IMR-90 (cell line): ENCODE results near the gene CYSTM1. TPM values are rescaled to one million over a fixed set of nuclear protein-coding genes. Genes with fewer than 3 reads are reported as not detected.

Source experiments
- ATAC-seq: fragments of 200-7000 bp; cut with Tn5 transposase; 2 replicates; pipeline ENCODE4 v1.9.1; 2020; ENCODE audit warnings: low read depth, mild to moderate bottlenecking, moderate library complexity
- BruUV-seq: library from RNA; stranded (reverse); fragments of 400-500 nt; replicated peaks from 2 replicates; lab custom pipeline; 2021; lab: Mats Ljungman, UMichigan
- CTCF ChIA-PET: fragments of 300-600 bp; formaldehyde crosslinking; extraction: SDS; loops from one replicate; lab custom pipeline; 2021; ENCODE audit warnings: antibody characterized with exemption; lab: Yijun Ruan, JAX
- POLR2A ChIA-PET: fragments of 300-600 bp; sonication (Branson Sonifier 250); formaldehyde crosslinking; loops from one replicate; lab custom pipeline; 2022; ENCODE audit warnings: antibody characterized with exemption; ENCODE audit not compliant: unreplicated experiment; lab: Charles Lee
- DNase-seq: peaks from one replicate; pipeline ENCODE4 v3.0.0; 2013
- H2AFZ ChIP-seq: replicated peaks from 2 replicates; pipeline ENCODE3; 2013; ENCODE audit warnings: low read length, mild to moderate bottlenecking; ENCODE audit not compliant: poor library complexity
- H2AK5ac ChIP-seq: 2 replicates; pipeline ENCODE4 v1.6.1; 2013; ENCODE audit warnings: low read depth, low read length, inconsistent platforms
- H2AK9ac ChIP-seq: replicated peaks from 2 replicates; pipeline ENCODE3; 2013; ENCODE audit warnings: mild to moderate bottlenecking, low read depth, low read length, moderate library complexity; ENCODE audit not compliant: poor library complexity
- H2BK120ac ChIP-seq: 2 replicates; pipeline ENCODE4 v1.6.1; 2013; ENCODE audit warnings: low read depth, low read length, inconsistent platforms
- H2BK15ac ChIP-seq: 3 replicates; pipeline ENCODE4 v1.6.1; 2013; ENCODE audit warnings: low read depth, low read length, inconsistent platforms
- H2BK20ac ChIP-seq: 2 replicates; pipeline ENCODE4 v1.6.1; 2013; ENCODE audit warnings: low read depth, mild to moderate bottlenecking, inconsistent platforms, low read length, moderate library complexity
- H2BK5ac ChIP-seq: 2 replicates; pipeline ENCODE4 v1.6.1; 2013; ENCODE audit warnings: mild to moderate bottlenecking, low read depth, low read length, inconsistent platforms; ENCODE audit not compliant: poor library complexity, severe bottlenecking
- H3K14ac ChIP-seq: replicated peaks from 2 replicates; pipeline ENCODE4 v1.6.1; 2013; ENCODE audit warnings: low read depth, low read length, inconsistent platforms
- H3K18ac ChIP-seq: 2 replicates; pipeline ENCODE4 v1.6.1; 2013; ENCODE audit warnings: low read depth, low read length, control low read depth
- H3K23ac ChIP-seq: 2 replicates; pipeline ENCODE4 v1.6.1; 2013; ENCODE audit warnings: low read depth, low read length, inconsistent platforms
- H3K27ac ChIP-seq: 2 replicates; pipeline ENCODE4 v1.5.1; 2013; ENCODE audit warnings: mild to moderate bottlenecking, control low read depth, low read length; ENCODE audit not compliant: insufficient read depth
- H3K27me3 ChIP-seq: 2 replicates; pipeline ENCODE4 v1.6.1; 2013; ENCODE audit warnings: low read length; ENCODE audit not compliant: control insufficient read depth, insufficient read depth
- H3K36me3 ChIP-seq: 2 replicates; pipeline ENCODE4 v1.6.1; 2013; ENCODE audit warnings: low read length, mixed read lengths; ENCODE audit not compliant: control insufficient read depth, insufficient read depth
- H3K4ac ChIP-seq: 2 replicates; pipeline ENCODE4 v1.6.1; 2013; ENCODE audit warnings: low read depth, low read length, inconsistent platforms
- H3K4me1 ChIP-seq: 2 replicates; pipeline ENCODE4 v1.6.1; 2013; ENCODE audit warnings: low read length, mixed read lengths; ENCODE audit not compliant: control insufficient read depth, insufficient read depth
- H3K4me2 ChIP-seq: 2 replicates; pipeline ENCODE4 v1.6.1; 2013; ENCODE audit warnings: low read depth, mild to moderate bottlenecking, control low read depth, low read length, moderate library complexity
- H3K4me3 ChIP-seq: 2 replicates; pipeline ENCODE4 v1.5.1; 2013; ENCODE audit warnings: low read depth, mild to moderate bottlenecking, control low read depth, low read length, moderate library complexity; ENCODE audit not compliant: insufficient read depth
- H3K56ac ChIP-seq: 2 replicates; pipeline ENCODE4 v1.6.1; 2013; ENCODE audit warnings: low read length, inconsistent platforms; ENCODE audit not compliant: insufficient read depth; ENCODE audit errors: extremely low read depth
- H3K79me1 ChIP-seq, 2 experiments: 2 replicates each; pipeline ENCODE4 v1.6.1; 2013; ENCODE audit warnings: low read length in 2 of 2, inconsistent platforms in 1 of 2, low read depth in 1 of 2
- H3K9ac ChIP-seq: 2 replicates; pipeline ENCODE4 v1.6.1; 2013; ENCODE audit warnings: low read depth, low read length, control low read depth
- H3K9me1 ChIP-seq: 2 replicates; pipeline ENCODE4 v1.6.1; 2013; ENCODE audit warnings: low read length, inconsistent platforms; ENCODE audit not compliant: insufficient read depth
- H3K9me3 ChIP-seq: 2 replicates; pipeline ENCODE4 v1.6.1; 2013; ENCODE audit warnings: low read length; ENCODE audit not compliant: control insufficient read depth, insufficient read depth
- H4K20me1 ChIP-seq: 2 replicates; pipeline ENCODE4 v1.6.1; 2013; ENCODE audit warnings: low read length, inconsistent platforms; ENCODE audit not compliant: insufficient read depth
- H4K5ac ChIP-seq: 2 replicates; pipeline ENCODE4 v1.6.1; 2013; ENCODE audit warnings: mild to moderate bottlenecking, low read depth, low read length, control low read depth
- H4K8ac ChIP-seq, 2 experiments: 2 replicates each; pipeline ENCODE4 v1.6.1; 2013; ENCODE audit warnings: low read depth in 2 of 2, low read length in 2 of 2, control low read depth in 1 of 2, inconsistent platforms in 1 of 2
- H4K91ac ChIP-seq: 2 replicates; pipeline ENCODE4 v1.6.1; 2013; ENCODE audit warnings: low read depth, low read length, inconsistent platforms; ENCODE audit not compliant: insufficient read depth
- CTCF ChIP-seq: conservative IDR thresholded peaks from 2 replicates; pipeline ENCODE4 v1.5.1; 2012; ENCODE audit warnings: mild to moderate bottlenecking, low read depth, low read length, improper control_type of control experiment
- MXI1 ChIP-seq: IDR thresholded peaks from 2 replicates; pipeline ENCODE4 v1.6.1; 2012; ENCODE audit warnings: low read depth, mild to moderate bottlenecking, low read length, moderate library complexity, borderline replicate concordance
- POLR2A ChIP-seq: IDR thresholded peaks from 2 replicates; pipeline ENCODE4 v1.6.1; 2012; ENCODE audit warnings: mild to moderate bottlenecking, low read depth, low read length
- SMC3 ChIP-seq: fragments of 150-350 bp; IDR thresholded peaks from 2 replicates; pipeline ENCODE4 v1.6.1; 2016; ENCODE audit warnings: low read depth, mild to moderate bottlenecking, antibody characterized with exemption, low read length, moderate library complexity
- USF2 ChIP-seq: fragments of 150-350 bp; IDR thresholded peaks from 2 replicates; pipeline ENCODE4 v1.6.1; 2017; ENCODE audit warnings: mild to moderate bottlenecking, antibody characterized with exemption, low read length, low read depth
- WGBS, 2 experiments: methylation state at CpG; one replicate each; pipeline versions ENCODE4 v1.1.5 to v1.1.7; 2013; ENCODE audit warnings: missing lambda C conversion rate in 2 of 2; ENCODE audit not compliant: insufficient read length in 1 of 2; ENCODE audit errors: extremely low coverage in 2 of 2; 5-methylcytosine and 5-hydroxymethylcytosine counted together
- dilution Hi-C: fragments of 300-500 bp; cut with HindIII; formaldehyde crosslinking; loops from one replicate; pipeline ENCODE4 v1.14.3; 2018; ENCODE audit warnings: low sequenced_read_pairs; ENCODE audit not compliant: unreplicated experiment
- in situ Hi-C: fragments of 300-500 bp; cut with MboI; formaldehyde crosslinking; loops from 3 replicates; pipeline ENCODE4 v1.14.3; 2019; ENCODE audit warnings: low sequenced_read_pairs, inconsistent platforms, mixed read lengths
- intact Hi-C: fragments of 100-400 bp; cut with micrococcal nuclease; formaldehyde crosslinking; loops from 2 replicates; pipeline ENCODE4 v1.10.0; 2022
- polyA plus RNA-seq, 3 experiments: library from polyadenylated mRNA; depleted of rRNA; stranded (reverse); fragments of >200 nt; gene quantifications; 2 replicates each; pipeline ENCODE4 v1.2.3, GENCODE V29; 2012; ENCODE audit warnings: low replicate concordance in 1 of 3
- total RNA-seq: library from RNA; depleted of rRNA; stranded (reverse); fragments of >200 nt; gene quantifications from 2 replicates; pipeline ENCODE4 v1.2.3, GENCODE V29; 2012

CYSTM1 gene
- total and polyA plus RNA-seq, 2 of the 4 experiments (the other 2 are of a cell fraction), result 7.3 to 15.0 TPM

GRCh38 chr5:140169410-140169809 is 5.6 kb upstream of the CYSTM1 start:
- Histone ChIP-seq H3K79me1 (no peaks in the 10 kb centered on the region), H3K27me3 (no peaks in the 10 kb centered on the region), H2AK5ac (no peak overlapping the region), H4K8ac (no peak overlapping the region), H4K5ac (no peak overlapping the region), H3K4me2 (no peak overlapping the region), H3K23ac (no peak overlapping the region), H3K27ac (no peak overlapping the region), H4K91ac (no peak overlapping the region), H3K4me1 (no peaks in the 10 kb centered on the region), H4K20me1 (no peaks in the 10 kb centered on the region), H2BK5ac (no peak overlapping the region), H3K9me1 (0 out of 2 replicates have a peak, but pooled peaks cover 1% of the 10 kb centered on the region), H3K14ac (no peak overlapping the region), H3K9ac (no peak overlapping the region), H3K18ac (no peak overlapping the region), H2AK9ac (no peak overlapping the region), H2AFZ (no peak overlapping the region), H2BK15ac (no peak overlapping the region), H2BK20ac (no peak overlapping the region), H2BK120ac (no peak overlapping the region), H3K4ac (no peak overlapping the region), H3K56ac (no peak overlapping the region), H3K9me3 (no peaks in the 10 kb centered on the region), H3K4me3 (no peak overlapping the region), H3K36me3 (no peaks in the 10 kb centered on the region)
- TF ChIP-seq MXI1, result no peak
- TF ChIP-seq CTCF, result no peak
- no peak for TF ChIP-seq USF2
- no peak for TF ChIP-seq SMC3
- TF ChIP-seq POLR2A, result no peak
- in situ Hi-C loops (loop anchor here (5.0 to 10.0 kb wide), 2 partner anchors 97 to 385 kb away; no protein-coding TSS in a partner anchor), dilution Hi-C loops (no loop called here), intact Hi-C loops (no loop called here)
- ChIA-PET CTCF (interaction anchor here (1.1 to 1.4 kb wide), 2 partner anchors 75 to 96 kb away, joined by 4 to 6 read pairs; no protein-coding TSS in a partner anchor), POLR2A (no interaction called here)
- BruUV-seq, result no TSS peak
- DNase-seq, result no peak
- no CpG with 5 or more reads among the region's 1 CpG for WGBS, 2 experiments
- no peak for ATAC-seq
